Activated T-cell treated with anti-CD3 and anti-CD28 coated beads, Interleukin-2, amount 50 U/mL, for 24 hours (primary cell): ENCODE data around the gene OTUD3.
"Not testable (repeated sequence)": the region's sequence is repeated elsewhere in the genome, so short reads cannot be mapped to it uniquely, and the experiment has no call there.

Source experiments
- DNase-seq: peaks from one replicate; pipeline ENCODE4 v3.0.0-alpha.2; 2020
- H3K27ac Mint-ChIP-seq: 2 replicates; pipeline ENCODE4 v1.8.0; 2020; ENCODE audit warnings: mild to moderate bottlenecking, mixed read lengths
- H3K27me3 Mint-ChIP-seq: 2 replicates; pipeline ENCODE4 v1.8.0; 2020; ENCODE audit warnings: mixed read lengths
- H3K36me3 Mint-ChIP-seq: 2 replicates; pipeline ENCODE4 v1.8.0; 2020; ENCODE audit warnings: low read depth, mixed read lengths
- H3K4me1 Mint-ChIP-seq: 2 replicates; pipeline ENCODE4 v1.8.0; 2020; ENCODE audit warnings: low read depth, mixed read lengths
- H3K4me3 Mint-ChIP-seq: 2 replicates; pipeline ENCODE4 v1.8.0; 2020; ENCODE audit warnings: mild to moderate bottlenecking, moderate library complexity, mixed read lengths
- H3K9me3 Mint-ChIP-seq: 2 replicates; pipeline ENCODE4 v1.8.0; 2020; ENCODE audit warnings: mixed read lengths

Gene OTUD3

DNA sequence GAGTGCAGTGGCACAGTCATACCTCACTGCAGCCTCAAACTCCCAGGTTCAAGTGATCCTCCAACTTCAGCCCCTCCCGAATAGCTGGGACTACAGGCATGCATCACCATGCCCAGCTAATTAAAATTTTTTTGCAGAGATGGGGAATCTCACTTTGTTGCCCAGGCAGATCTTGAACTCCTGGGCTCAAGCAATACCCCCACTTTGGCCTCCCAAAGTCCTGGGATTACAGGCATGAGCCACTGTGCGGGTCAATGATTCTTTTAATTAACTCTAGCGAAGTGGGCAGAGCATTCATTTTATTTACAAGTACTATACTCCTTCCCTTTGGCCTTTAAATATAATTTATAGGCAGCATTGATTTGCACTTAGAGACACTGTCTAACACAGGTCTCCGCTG is 2.5 kb upstream of the OTUD3 start:
- H3K36me3 Mint-ChIP-seq, result peaks cover 17% of the 10 kb centered on the region
- no peak for DNase-seq
- H3K9me3 Mint-ChIP-seq, result no peaks in the 10 kb centered on the region
- H3K27ac Mint-ChIP-seq, result no peak overlapping the region
- no peak overlapping the region for H3K4me3 Mint-ChIP-seq
- peaks cover 14% of the 10 kb centered on the region for H3K27me3 Mint-ChIP-seq
- H3K4me1 Mint-ChIP-seq, result peaks cover 24% of the 10 kb centered on the region

DNA sequence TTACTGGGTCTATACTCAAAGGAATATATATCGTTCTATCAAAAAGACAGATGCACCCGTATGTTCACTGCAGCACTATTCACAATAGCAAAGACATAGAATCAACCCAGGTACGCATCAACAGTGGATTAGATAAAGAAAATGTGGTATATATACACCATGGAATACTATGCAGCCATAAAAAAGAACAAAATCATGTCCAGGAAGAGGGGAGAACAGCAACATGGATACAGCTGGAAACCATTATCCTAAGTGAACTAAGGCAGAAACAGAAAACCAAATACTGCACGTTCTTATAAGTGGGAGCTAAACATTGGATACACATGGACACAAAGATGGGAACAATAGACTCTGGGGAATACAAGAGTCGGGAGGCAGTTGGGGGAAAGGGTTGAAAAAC is 1.4 kb upstream of the OTUD3 start:
- H3K27me3 Mint-ChIP-seq, H3K27ac Mint-ChIP-seq, H3K4me3 Mint-ChIP-seq, H3K9me3 Mint-ChIP-seq, DNase-seq: not testable (repeated sequence)
- H3K36me3 Mint-ChIP-seq, result peaks cover 23% of the 10 kb centered on the region
- H3K4me1 Mint-ChIP-seq, result peaks cover 32% of the 10 kb centered on the region

DNA sequence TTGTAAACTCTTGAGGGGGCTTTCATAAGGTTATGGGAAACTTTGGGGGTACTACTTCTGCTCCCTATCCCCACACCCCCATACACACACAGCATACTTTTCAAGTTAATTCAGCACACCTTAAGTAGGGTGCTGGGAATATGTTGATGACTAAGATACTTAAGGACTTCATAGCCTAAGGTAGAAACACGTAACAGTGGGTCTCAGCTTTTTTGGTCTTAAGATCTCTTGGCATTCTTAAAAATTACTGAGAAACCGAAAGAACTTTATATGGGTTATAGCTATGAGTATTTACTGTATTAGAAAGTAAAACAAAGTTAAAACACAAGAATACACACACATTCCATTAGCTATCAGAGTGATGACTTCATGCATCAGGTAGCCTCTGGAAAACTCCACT is 2.1 kb downstream of the OTUD3 start:
- H3K27ac Mint-ChIP-seq, result peak overlapping the region; percentile 33
- no peaks in the 10 kb centered on the region for H3K27me3 Mint-ChIP-seq
- no peak for DNase-seq
- H3K4me3 Mint-ChIP-seq, result peak overlapping the region; percentile 88
- peaks cover 43% of the 10 kb centered on the region for H3K36me3 Mint-ChIP-seq
- peaks cover 56% of the 10 kb centered on the region for H3K4me1 Mint-ChIP-seq
- no peaks in the 10 kb centered on the region for H3K9me3 Mint-ChIP-seq

DNA sequence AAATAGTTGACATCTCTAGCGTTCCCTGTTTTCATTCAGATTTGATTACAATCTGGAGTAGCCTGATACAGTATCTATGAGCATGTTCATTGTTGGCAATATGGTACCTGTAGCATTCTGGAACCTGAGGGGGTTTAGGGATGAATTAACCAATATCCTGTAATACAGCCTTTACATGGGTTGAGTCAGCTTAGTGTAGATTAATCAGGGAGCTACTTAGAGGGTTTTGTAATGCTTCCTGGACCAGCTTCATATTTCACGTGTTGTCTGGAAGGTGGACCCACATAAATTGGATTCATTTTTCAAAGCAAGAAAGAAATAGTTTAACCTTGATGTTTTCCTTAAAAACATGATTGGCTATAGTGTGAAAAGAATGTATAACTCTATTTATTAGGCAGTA is 3.6 kb downstream of the OTUD3 start:
- peaks cover 51% of the 10 kb centered on the region for H3K36me3 Mint-ChIP-seq
- H3K27ac Mint-ChIP-seq, result no peak overlapping the region
- H3K27me3 Mint-ChIP-seq, result no peaks in the 10 kb centered on the region
- DNase-seq, result no peak
- peaks cover 60% of the 10 kb centered on the region for H3K4me1 Mint-ChIP-seq
- no peaks in the 10 kb centered on the region for H3K9me3 Mint-ChIP-seq
- H3K4me3 Mint-ChIP-seq, result no peak overlapping the region

DNA sequence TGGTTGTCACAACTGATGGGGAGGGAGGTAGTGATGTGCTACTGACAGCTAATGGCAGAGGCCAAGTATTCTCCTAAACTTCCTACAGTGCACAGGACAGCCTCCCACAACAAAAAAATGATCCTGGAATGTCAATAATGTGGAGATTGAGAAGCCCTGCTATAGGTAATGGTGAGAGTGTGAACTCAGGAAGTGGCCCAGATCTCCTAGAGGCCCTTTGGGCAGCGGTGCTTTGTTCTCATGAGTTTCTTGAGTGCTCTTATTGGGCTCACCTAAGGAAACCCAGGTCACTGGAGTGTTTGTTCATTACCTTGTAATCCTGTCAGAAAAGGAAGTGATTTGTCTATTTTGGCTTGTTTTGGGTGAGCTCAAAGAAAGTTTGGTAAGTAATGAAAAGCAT is 5.9 kb downstream of the OTUD3 start:
- H3K36me3 Mint-ChIP-seq, result peaks cover 68% of the 10 kb centered on the region
- H3K4me1 Mint-ChIP-seq, result peaks cover 53% of the 10 kb centered on the region
- DNase-seq, result no peak
- H3K27me3 Mint-ChIP-seq, result no peaks in the 10 kb centered on the region
- no peak overlapping the region for H3K27ac Mint-ChIP-seq
- no peaks in the 10 kb centered on the region for H3K9me3 Mint-ChIP-seq
- H3K4me3 Mint-ChIP-seq, result no peak overlapping the region

DNA sequence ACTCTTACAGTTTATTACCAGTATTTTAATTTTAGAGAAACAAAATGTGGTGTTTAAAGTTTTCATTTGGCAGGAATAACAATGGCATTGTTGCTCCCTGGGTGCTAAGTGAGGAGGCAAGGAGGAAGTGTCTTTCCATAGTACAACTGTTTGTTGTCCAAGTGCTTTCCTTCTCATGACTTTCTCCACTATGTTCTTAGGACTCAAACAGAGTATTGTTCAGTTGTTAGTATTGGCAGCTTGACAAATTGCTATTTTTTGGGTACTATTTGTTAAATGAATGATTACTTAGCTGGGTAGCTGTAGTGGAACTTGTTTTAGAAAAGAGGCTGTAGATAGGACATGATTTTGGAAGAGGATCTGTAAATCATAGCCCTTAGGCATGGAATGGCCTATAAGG is 7.5 kb downstream of the OTUD3 start:
- Mint-ChIP-seq H3K27me3 (no peaks in the 10 kb centered on the region), H3K9me3 (no peaks in the 10 kb centered on the region), H3K4me3 (no peak overlapping the region), H3K4me1 (peaks cover 40% of the 10 kb centered on the region), H3K36me3 (peaks cover 69% of the 10 kb centered on the region), H3K27ac (no peak overlapping the region)
- DNase-seq, result no peak

DNA sequence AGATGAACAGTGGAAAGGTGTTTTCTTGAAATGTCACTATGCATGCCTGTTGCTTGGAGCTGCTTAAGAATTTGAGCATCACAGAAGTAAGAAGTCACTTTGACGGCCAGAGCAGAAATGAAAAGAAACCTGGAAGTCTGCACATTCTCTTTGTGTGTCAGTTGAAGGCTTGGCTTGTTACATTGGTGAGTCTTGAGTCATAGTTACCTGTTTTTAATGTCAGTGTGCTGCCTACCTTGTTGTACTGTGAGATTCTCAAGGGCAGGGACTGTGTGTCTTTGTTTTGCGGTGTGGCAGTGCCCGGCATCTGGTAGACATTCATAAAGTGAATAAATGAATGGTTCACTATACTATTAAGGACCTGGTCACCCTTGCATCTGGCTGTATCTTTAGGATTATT is 9.9 kb downstream of the OTUD3 start:
- no peak for DNase-seq
- H3K4me3 Mint-ChIP-seq, result no peak overlapping the region
- H3K36me3 Mint-ChIP-seq, result peaks cover 75% of the 10 kb centered on the region
- peaks cover 23% of the 10 kb centered on the region for H3K4me1 Mint-ChIP-seq
- no peaks in the 10 kb centered on the region for H3K27me3 Mint-ChIP-seq
- H3K27ac Mint-ChIP-seq, result no peak overlapping the region
- H3K9me3 Mint-ChIP-seq, result no peaks in the 10 kb centered on the region

DNA sequence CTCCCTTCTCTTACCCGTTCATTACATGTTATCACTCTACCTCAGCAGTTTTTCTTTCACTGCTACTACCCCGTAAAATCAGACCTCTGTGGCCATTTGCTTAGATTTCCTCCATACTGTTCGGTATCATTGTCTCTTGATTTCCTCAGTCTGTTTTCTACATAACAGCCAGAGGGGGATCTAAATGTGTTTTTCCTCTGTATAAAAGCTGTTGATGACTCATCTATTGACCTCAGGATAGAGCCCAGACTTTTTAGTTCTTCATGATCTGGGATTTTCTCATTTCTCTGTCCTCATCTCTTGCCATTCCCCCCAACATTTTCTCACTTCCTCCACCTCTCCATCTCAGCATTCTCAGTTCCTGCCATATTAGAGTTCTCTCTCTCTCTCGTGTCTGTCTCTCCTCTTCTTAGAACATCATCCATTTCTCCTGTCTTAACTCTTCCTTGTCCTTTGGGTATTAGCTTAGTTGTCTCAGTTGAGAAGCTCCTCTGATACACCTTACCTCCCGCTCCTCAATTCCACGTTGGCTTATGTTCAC is 10.5 kb downstream of the OTUD3 start:
- H3K9me3 Mint-ChIP-seq, result no peaks in the 10 kb centered on the region
- no peak for DNase-seq
- peaks cover 19% of the 10 kb centered on the region for H3K4me1 Mint-ChIP-seq
- H3K36me3 Mint-ChIP-seq, result peaks cover 75% of the 10 kb centered on the region
- no peaks in the 10 kb centered on the region for H3K27me3 Mint-ChIP-seq
- H3K27ac Mint-ChIP-seq, result peak overlapping the region; percentile 1
- no peak overlapping the region for H3K4me3 Mint-ChIP-seq

DNA sequence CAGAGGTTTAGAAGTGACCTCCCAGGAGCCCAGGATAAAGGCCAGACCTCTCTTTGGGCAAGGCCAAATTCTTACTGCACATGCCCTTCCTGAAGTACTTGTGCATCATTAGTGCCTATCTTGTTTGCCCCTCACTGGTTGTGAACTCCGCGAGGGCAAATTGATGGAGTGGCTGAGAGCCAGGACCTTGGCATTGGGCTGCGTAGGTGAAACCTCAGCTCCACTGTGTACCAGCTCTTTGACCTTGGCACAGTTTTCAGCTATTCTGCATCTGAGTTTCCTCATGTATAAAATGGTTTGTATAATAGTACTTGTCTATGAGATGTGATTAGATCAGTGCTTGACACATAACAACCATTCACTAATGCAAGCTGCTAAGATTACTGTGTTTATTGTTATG is 11.5 kb downstream of the OTUD3 start:
- DNase-seq, result no peak
- Mint-ChIP-seq H3K27ac (no peak overlapping the region), H3K9me3 (no peaks in the 10 kb centered on the region), H3K36me3 (peaks cover 76% of the 10 kb centered on the region), H3K4me1 (peaks cover 10% of the 10 kb centered on the region), H3K27me3 (no peaks in the 10 kb centered on the region), H3K4me3 (no peak overlapping the region)

DNA sequence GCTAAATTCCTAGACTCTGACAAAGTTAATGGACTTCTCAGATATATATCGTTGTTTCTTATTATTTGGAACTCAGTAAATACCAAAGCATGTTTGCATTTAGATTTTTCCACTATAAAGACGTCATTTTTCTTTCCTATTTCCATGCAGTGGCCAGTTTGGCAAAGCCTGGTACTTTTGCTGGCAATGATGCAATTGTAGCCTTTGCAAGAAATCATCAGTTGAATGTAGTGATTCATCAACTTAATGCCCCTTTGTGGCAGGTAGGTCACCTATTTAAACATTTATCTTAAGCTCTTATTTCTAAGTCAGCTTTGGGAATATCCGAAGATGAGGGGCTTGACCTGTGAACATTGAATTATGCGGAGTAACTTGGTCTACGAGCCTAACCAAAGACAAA is 12.0 kb downstream of the OTUD3 start:
- H3K27ac Mint-ChIP-seq, result no peak overlapping the region
- H3K4me3 Mint-ChIP-seq, result no peak overlapping the region
- no peaks in the 10 kb centered on the region for H3K9me3 Mint-ChIP-seq
- H3K27me3 Mint-ChIP-seq, result no peaks in the 10 kb centered on the region
- peaks cover 81% of the 10 kb centered on the region for H3K36me3 Mint-ChIP-seq
- DNase-seq, result no peak
- peaks cover 9% of the 10 kb centered on the region for H3K4me1 Mint-ChIP-seq

DNA sequence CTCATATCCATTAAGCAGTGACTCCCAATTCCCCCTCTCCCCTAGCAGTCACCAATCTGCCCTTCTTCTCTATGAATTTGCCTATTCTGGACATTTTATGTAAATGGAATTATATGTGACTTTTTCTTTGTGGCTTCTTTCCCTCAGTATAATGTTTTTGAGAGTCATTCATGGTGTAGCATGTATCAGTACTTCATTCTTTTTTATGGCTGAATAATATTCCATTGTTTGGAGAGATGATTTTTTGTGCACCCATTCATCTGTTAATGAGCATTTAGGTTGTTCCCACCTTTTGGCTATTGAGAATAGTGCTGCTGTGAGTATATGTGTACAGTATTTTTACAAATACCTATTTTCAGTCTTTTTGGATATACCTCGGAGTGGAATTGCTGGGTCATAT is 19.5 kb downstream of the OTUD3 start:
- no peaks in the 10 kb centered on the region for H3K9me3 Mint-ChIP-seq
- H3K36me3 Mint-ChIP-seq, result peaks cover 86% of the 10 kb centered on the region
- H3K4me1 Mint-ChIP-seq, result no peaks in the 10 kb centered on the region
- peak overlapping the region; percentile 29 for H3K27ac Mint-ChIP-seq
- no peak for DNase-seq
- H3K4me3 Mint-ChIP-seq, result no peak overlapping the region
- H3K27me3 Mint-ChIP-seq, result no peaks in the 10 kb centered on the region

DNA sequence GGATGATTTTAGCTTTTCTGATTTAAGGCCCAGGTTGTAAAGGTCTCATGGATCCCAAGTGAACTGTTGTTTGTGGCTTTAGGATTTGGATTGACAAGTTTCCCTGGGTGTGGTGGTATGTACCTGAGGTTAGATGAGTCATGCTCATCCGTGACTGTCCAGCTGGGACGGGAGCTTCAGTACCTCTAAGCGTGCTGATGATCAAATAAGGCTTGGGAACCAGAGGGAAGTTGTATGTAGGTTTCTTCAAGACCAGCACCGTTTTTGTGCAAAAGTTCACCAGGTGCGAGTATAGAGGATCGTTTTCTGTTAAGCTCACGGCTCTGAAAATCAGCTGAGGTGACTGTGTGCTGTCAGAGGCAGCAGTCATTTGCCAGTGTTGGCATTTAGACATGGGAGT is 21.4 kb downstream of the OTUD3 start:
- Mint-ChIP-seq H3K27me3 (no peaks in the 10 kb centered on the region), H3K4me1 (no peaks in the 10 kb centered on the region), H3K36me3 (peaks cover 90% of the 10 kb centered on the region), H3K9me3 (no peaks in the 10 kb centered on the region), H3K27ac (no peak overlapping the region), H3K4me3 (no peak overlapping the region)
- no peak for DNase-seq

DNA sequence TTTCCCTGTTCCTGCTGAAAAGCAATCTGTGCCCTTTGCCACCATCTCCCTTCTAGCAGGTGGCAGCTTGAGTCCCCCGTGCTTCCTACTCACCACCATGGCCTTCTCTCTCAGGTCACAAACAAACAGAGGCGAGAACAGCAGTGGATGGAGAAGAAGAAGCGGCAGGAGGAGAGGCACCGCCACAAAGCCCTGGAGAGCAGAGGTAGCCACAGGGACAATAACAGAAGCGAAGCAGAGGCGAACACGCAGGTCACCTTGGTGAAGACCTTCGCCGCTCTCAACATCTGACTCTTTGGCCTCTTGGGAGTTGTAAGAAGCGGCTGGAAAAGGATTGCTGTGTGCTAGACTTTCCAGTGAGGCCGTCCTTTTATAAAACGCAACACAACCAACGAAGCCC is 25.3 kb downstream of the OTUD3 start:
- Mint-ChIP-seq H3K27me3 (no peaks in the 10 kb centered on the region), H3K9me3 (no peaks in the 10 kb centered on the region), H3K36me3 (peaks cover 94% of the 10 kb centered on the region), H3K4me3 (no peak overlapping the region), H3K4me1 (no peaks in the 10 kb centered on the region), H3K27ac (no peak overlapping the region)
- DNase-seq, result no peak

DNA sequence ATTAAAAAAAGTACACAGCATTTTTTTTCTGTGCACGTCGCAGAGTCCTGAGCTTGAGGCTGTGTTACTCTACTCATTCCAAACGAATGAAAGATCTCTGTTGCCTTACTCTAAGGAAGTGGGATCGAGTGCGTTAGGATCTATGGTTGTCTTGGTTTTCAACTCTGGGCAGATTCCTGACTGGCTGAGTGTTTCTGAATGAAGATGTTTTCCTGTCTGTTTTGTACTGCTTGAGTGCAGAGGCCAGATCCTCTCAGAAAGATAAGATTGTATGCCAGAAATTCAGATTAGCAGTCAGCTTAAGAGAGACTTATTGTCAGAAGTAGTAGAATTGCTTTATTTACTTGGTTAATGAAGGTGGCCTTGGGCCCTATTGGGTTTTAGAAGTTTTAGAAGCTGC is 27.2 kb downstream of the OTUD3 start:
- H3K9me3 Mint-ChIP-seq, result no peaks in the 10 kb centered on the region
- peaks cover 97% of the 10 kb centered on the region for H3K36me3 Mint-ChIP-seq
- no peak overlapping the region for H3K27ac Mint-ChIP-seq
- no peaks in the 10 kb centered on the region for H3K4me1 Mint-ChIP-seq
- H3K27me3 Mint-ChIP-seq, result no peaks in the 10 kb centered on the region
- no peak for DNase-seq
- no peak overlapping the region for H3K4me3 Mint-ChIP-seq

DNA sequence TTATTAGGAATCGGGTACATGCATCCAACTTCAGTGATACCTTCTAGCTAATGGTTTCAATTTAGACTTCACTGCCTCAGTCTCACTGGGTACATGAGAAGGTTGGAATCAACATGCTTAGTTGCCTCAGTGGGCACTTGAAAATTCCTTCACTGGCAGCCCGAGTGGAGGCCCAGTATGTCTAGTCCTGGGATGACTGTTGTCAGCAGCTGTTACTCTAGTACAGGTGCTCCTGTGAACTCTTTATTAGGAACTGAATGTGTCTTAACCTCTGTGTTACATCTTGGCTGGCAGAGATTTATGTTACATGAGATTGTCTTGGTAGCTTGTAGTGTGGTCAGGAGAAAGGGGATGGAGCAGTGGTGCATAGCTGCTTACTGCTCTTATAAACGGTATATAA is 27.8 kb downstream of the OTUD3 start:
- Mint-ChIP-seq H3K4me3 (no peak overlapping the region), H3K4me1 (no peaks in the 10 kb centered on the region), H3K27me3 (no peaks in the 10 kb centered on the region), H3K36me3 (peaks cover 96% of the 10 kb centered on the region), H3K9me3 (no peaks in the 10 kb centered on the region), H3K27ac (peak overlapping the region; percentile 23)
- no peak for DNase-seq

DNA sequence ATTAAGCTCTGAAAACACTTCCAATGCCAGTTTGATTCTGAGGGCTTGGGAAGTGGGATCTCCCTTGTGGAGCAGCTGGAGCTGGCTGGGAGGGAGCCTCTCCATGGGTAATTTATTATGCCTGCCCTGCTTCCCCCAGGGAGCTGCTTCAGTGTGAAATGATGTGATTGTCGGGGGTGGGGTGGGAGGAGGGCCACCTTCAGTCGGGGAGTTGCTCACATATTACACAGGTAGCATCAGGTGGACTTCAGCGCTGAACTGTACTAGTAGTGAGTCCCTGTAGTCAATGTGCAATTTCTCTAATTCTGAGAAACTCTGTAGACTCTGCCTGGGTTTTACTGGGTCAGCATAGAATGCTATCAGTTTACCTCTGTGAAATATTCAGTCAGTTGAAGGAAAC is 28.5 kb downstream of the OTUD3 start:
- H3K4me3 Mint-ChIP-seq, result no peak overlapping the region
- DNase-seq, result no peak
- no peaks in the 10 kb centered on the region for H3K27me3 Mint-ChIP-seq
- peaks cover 94% of the 10 kb centered on the region for H3K36me3 Mint-ChIP-seq
- H3K27ac Mint-ChIP-seq, result no peak overlapping the region
- H3K4me1 Mint-ChIP-seq, result no peaks in the 10 kb centered on the region
- H3K9me3 Mint-ChIP-seq, result no peaks in the 10 kb centered on the region
